OCI-LY1 (cell line): Measurements from ENCODE around the gene TPRG1.

Experiments used
- H2AFZ ChIP-seq: fragments of 200-600 bp; sonication (generic), shearing (Covaris generic); 2 replicates; pipeline ENCODE4 v1.6.0; 2014; ENCODE audit warnings: antibody characterized with exemption, mild to moderate bottlenecking, low read length
- H3F3A ChIP-seq: fragments of 200-600 bp; sonication (generic), shearing (Covaris generic); 2 replicates; pipeline ENCODE4 v1.6.0; 2014; ENCODE audit warnings: mild to moderate bottlenecking, antibody characterized with exemption, low read length, moderate library complexity; ENCODE audit not compliant: insufficient read depth
- H3K27ac ChIP-seq: fragments of 200-600 bp; sonication (generic); 2 replicates; pipeline ENCODE4 v1.5.1; 2014; ENCODE audit warnings: low read length, mixed run types, mild to moderate bottlenecking, low read depth; ENCODE audit not compliant: poor library complexity, severe bottlenecking
- H3K27me3 ChIP-seq: fragments of 200-600 bp; sonication (generic); 2 replicates; pipeline ENCODE4 v1.6.0; 2014; ENCODE audit warnings: antibody characterized with exemption, mild to moderate bottlenecking, low read length, moderate library complexity; ENCODE audit not compliant: insufficient read depth
- H3K36me3 ChIP-seq: fragments of 200-600 bp; sonication (generic); 2 replicates; pipeline ENCODE4 v1.6.1; 2014; ENCODE audit warnings: mild to moderate bottlenecking, antibody characterized with exemption, low read length, moderate library complexity, mixed read lengths; ENCODE audit not compliant: insufficient read depth
- H3K4me1 ChIP-seq: fragments of 200-600 bp; sonication (generic); 2 replicates; pipeline ENCODE4 v1.5.1; 2014; ENCODE audit warnings: mild to moderate bottlenecking, low read length, moderate library complexity; ENCODE audit not compliant: insufficient read depth, severe bottlenecking
- H3K4me2 ChIP-seq: fragments of 200-600 bp; sonication (generic), shearing (Covaris generic); 2 replicates; pipeline ENCODE4 v1.6.1; 2014; ENCODE audit warnings: low read length
- H3K4me3 ChIP-seq: fragments of 200-600 bp; sonication (generic); 2 replicates; pipeline ENCODE4 v1.5.1; 2014; ENCODE audit warnings: low read length, low read depth, mild to moderate bottlenecking, mixed read lengths; ENCODE audit not compliant: poor library complexity, severe bottlenecking
- H3K79me2 ChIP-seq: fragments of 200-600 bp; shearing (Covaris generic); 2 replicates; pipeline ENCODE4 v1.6.1; 2016; ENCODE audit warnings: mixed run types, low read length, mixed read lengths; ENCODE audit not compliant: insufficient read depth
- H3K9ac ChIP-seq: fragments of 200-600 bp; sonication (generic), shearing (Covaris generic); 2 replicates; pipeline ENCODE4 v1.6.1; 2014; ENCODE audit warnings: mild to moderate bottlenecking, low read length, mixed read lengths
- H3K9me2 ChIP-seq: fragments of 200-600 bp; sonication (generic), shearing (Covaris generic); 2 replicates; pipeline ENCODE4 v1.6.1; 2014; ENCODE audit warnings: low read depth, mild to moderate bottlenecking, low read length, mixed read lengths
- H3K9me3 ChIP-seq: fragments of 200-600 bp; shearing (Covaris generic); 2 replicates; pipeline ENCODE4 v1.6.1; 2014; ENCODE audit warnings: low read length, mixed read lengths
- H4K20me1 ChIP-seq: fragments of 200-600 bp; sonication (generic), shearing (Covaris generic); 2 replicates; pipeline ENCODE4 v1.6.0; 2016; ENCODE audit warnings: mild to moderate bottlenecking, low read length; ENCODE audit not compliant: insufficient read depth
- EZH2 ChIP-seq: fragments of 200-600 bp; sonication (generic), shearing (Covaris generic); IDR thresholded peaks from 2 replicates; pipeline ENCODE4 v1.8.0; 2017; ENCODE audit warnings: borderline replicate concordance, mixed run types, mild to moderate bottlenecking, antibody characterized with exemption, low read length, moderate library complexity, mixed read lengths
- TF ChIP-seq, protein P1 (sequence below): fragments of 200-600 bp; sonication (generic), shearing (Covaris generic); IDR thresholded peaks from 2 replicates; pipeline ENCODE4 v1.5.1; 2017; ENCODE audit warnings: mild to moderate bottlenecking, antibody characterized with exemption, low read length, moderate library complexity, mixed read lengths

Gene TPRG1

DNA sequence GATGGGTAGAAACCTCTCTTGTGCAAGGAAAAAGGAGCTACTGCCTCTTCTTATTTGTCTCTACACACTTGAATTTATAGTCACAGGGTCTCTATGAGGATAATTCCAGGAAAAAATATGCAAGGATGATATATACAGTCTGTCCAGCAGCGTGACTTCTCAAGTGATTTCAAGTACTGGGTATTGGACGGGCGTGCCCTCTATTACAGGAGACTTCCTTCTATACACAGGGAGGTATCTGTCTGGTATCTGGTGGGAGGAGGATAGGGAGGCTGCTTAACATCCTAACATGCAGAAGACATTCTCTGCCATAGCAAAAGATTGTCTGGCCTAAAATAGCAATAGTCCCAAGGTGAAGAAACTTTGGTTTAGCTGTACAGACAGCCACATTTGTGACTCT is 146.1 kb downstream of the TPRG1 start:
- Histone ChIP-seq H3F3A (no peaks in the 10 kb centered on the region), H3K4me2 (no peak overlapping the region), H3K9me2 (no peaks in the 10 kb centered on the region), H3K9me3 (no peaks in the 10 kb centered on the region), H3K36me3 (no peaks in the 10 kb centered on the region), H3K9ac (no peak overlapping the region), H3K27ac (no peak overlapping the region), H2AFZ (no peak overlapping the region), H3K4me3 (no peak overlapping the region), H3K27me3 (no peaks in the 10 kb centered on the region; the same call in 1 of the 2 replicates), H3K79me2 (no peaks in the 10 kb centered on the region), H4K20me1 (no peaks in the 10 kb centered on the region), H3K4me1 (no peaks in the 10 kb centered on the region)
- TF ChIP-seq EZH2, result no peak
- TF ChIP-seq, protein P1, sequence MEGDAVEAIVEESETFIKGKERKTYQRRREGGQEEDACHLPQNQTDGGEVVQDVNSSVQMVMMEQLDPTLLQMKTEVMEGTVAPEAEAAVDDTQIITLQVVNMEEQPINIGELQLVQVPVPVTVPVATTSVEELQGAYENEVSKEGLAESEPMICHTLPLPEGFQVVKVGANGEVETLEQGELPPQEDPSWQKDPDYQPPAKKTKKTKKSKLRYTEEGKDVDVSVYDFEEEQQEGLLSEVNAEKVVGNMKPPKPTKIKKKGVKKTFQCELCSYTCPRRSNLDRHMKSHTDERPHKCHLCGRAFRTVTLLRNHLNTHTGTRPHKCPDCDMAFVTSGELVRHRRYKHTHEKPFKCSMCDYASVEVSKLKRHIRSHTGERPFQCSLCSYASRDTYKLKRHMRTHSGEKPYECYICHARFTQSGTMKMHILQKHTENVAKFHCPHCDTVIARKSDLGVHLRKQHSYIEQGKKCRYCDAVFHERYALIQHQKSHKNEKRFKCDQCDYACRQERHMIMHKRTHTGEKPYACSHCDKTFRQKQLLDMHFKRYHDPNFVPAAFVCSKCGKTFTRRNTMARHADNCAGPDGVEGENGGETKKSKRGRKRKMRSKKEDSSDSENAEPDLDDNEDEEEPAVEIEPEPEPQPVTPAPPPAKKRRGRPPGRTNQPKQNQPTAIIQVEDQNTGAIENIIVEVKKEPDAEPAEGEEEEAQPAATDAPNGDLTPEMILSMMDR, result no peak

DNA sequence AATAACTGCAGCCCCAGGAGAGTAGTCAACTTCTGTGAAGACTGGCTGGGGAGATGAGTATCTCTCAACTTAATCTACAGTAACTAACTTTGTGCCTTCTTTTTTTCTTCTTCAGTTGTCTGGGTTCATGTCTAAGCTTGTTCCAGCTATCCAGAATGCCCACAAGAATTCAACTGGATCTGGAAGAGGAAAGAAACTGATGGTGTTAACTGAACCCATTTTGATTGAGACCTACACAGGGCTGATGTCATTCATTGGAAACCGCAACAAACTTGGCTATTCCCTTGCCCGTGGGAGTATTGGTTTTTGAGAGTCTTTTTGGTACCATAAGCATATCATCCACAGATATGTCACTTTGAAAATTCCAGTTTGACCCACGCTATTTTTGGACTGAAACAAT is 148.7 kb downstream of the TPRG1 start:
- Histone ChIP-seq H3K9ac (no peak overlapping the region), H3K27me3 (no peaks in the 10 kb centered on the region; the same call in 1 of the 2 replicates), H3K27ac (no peak overlapping the region), H3K9me3 (no peaks in the 10 kb centered on the region), H2AFZ (no peak overlapping the region), H3F3A (no peaks in the 10 kb centered on the region), H3K4me1 (peaks cover 8% of the 10 kb centered on the region), H3K9me2 (no peaks in the 10 kb centered on the region), H3K4me2 (no peak overlapping the region), H4K20me1 (no peaks in the 10 kb centered on the region), H3K36me3 (no peaks in the 10 kb centered on the region), H3K79me2 (no peaks in the 10 kb centered on the region), H3K4me3 (no peak overlapping the region)
- TF ChIP-seq EZH2, result no peak
- TF ChIP-seq, protein P1, result no peak

DNA sequence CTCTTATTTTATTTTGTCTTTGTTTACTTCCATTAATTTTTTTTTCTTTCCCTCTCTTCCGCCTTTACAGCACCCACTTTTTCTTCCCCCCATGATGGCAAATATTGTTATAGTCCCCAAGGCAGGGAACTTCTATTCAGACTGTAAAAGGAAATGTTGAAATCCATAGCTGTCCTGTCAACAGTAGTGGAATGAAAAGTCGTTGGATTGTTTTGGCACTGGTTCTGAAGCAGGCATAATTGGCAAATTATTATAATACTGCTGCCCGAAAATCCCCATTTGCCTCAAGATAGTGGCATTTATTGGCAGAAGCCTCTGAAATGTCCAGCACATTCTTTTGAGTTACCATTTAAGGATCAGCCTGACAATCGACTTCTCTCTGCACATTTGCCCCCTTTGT is 150.6 kb downstream of the TPRG1 start:
- peaks cover 8% of the 10 kb centered on the region for H3K4me1 ChIP-seq
- no peak overlapping the region for H3K4me3 ChIP-seq
- no peak overlapping the region for H3K9ac ChIP-seq
- H2AFZ ChIP-seq, result no peak overlapping the region
- no peaks in the 10 kb centered on the region for H3F3A ChIP-seq
- no peaks in the 10 kb centered on the region for H4K20me1 ChIP-seq
- H3K4me2 ChIP-seq, result no peak overlapping the region
- TF ChIP-seq EZH2, result no peak
- TF ChIP-seq, protein P1, result no peak
- no peaks in the 10 kb centered on the region; the same call in 1 of the 2 replicates for H3K27me3 ChIP-seq
- H3K9me2 ChIP-seq, result no peaks in the 10 kb centered on the region
- H3K9me3 ChIP-seq, result no peaks in the 10 kb centered on the region
- no peak overlapping the region for H3K27ac ChIP-seq
- H3K79me2 ChIP-seq, result no peaks in the 10 kb centered on the region
- no peaks in the 10 kb centered on the region for H3K36me3 ChIP-seq
